ENCODE data around the gene ELL3.

ELL3 gene

DNA sequence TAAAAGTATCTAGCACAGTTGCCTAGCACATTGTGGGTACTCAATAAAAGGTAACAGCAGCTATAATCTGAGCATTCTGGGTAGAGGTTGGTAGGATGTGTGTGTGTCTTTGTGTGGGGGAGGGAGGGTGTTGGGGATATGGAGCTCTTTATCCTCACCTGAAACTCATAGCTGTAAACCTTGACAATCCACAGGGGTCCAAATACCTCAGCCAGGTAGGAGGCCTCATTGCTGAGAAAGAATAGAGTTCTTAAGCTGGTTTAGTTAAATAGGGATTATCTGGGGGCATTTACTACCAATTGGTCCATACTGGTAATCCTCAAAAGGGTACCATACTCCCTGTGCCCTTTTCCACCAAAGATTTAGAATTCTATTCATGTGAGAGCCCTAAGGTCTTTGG is 19.2 kb upstream of the ELL3 start:
- no peak overlapping the region for H3K4me3 ChIP-seq (ENCODE audit: control insufficient read depth, low read depth, low read length)
- TF ChIP-seq CTCF (IDR thresholded peaks at IDR 0.05; ENCODE audit: control insufficient read depth, insufficient read depth, low read depth, low read length, missing control alignments) = no peak
- no peak for DNase-seq (ENCODE audit: low read depth)

GRCh38 chr15:43795197-43795596 is 18.4 kb upstream of the ELL3 start:
- DNase-seq (ENCODE audit: low read depth) = no peak
- no peak for TF ChIP-seq CTCF (IDR thresholded peaks at IDR 0.05; ENCODE audit: control insufficient read depth, insufficient read depth, low read depth, low read length, missing control alignments)
- no peak overlapping the region for H3K4me3 ChIP-seq (ENCODE audit: control insufficient read depth, low read depth, low read length)

DNA sequence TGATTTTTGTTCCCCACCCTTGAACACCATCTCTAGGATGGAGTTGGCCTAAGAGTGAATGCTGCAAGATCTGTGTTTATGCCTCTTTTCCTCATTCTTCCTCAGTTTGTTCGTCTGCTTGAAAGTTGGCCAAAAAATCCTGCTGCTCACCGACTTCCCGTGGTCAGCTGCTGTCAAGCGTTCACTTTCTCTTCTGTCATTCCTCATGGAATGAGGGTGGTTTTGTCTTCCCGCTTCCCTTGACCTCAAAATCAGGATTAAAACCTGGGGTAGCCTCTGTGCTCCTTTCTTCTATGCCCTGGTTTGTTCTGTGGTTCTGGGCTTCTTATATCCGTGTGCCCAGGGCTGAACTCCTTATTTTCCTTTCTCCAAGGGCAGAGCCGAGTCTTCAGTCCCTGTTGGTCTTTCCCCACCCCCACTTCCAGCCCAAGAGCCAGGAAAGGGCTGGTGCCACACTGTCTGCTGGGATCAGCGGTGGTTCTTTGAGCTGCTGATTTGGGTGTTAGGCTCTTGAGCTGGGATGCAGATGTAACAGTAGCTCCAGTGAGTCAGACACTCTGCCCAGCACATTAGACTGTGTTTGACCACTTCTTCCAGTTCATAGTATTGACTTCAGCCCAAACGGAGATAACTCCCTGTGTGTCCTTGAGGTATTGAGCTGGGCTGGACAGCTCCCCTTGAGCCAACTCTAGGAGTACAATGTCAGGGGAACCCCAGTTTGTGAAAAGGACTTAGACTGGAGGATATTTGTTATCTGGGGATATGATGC is 17.7 kb upstream of the ELL3 start:
- no peak for TF ChIP-seq CTCF (IDR thresholded peaks at IDR 0.05; ENCODE audit: control insufficient read depth, insufficient read depth, low read depth, low read length, missing control alignments)
- H3K4me3 ChIP-seq (ENCODE audit: control insufficient read depth, low read depth, low read length) = no peak overlapping the region
- DNase-seq (ENCODE audit: low read depth) = no peak

DNA sequence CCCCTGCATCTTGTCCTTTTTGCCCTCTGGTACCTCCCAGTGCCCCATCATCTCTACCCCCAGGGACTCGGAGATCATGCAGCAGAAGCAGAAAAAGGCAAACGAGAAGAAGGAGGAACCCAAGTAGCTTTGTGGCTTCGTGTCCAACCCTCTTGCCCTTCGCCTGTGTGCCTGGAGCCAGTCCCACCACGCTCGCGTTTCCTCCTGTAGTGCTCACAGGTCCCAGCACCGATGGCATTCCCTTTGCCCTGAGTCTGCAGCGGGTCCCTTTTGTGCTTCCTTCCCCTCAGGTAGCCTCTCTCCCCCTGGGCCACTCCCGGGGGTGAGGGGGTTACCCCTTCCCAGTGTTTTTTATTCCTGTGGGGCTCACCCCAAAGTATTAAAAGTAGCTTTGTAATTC is 16.9 kb upstream of the ELL3 start:
- no peak for TF ChIP-seq CTCF (IDR thresholded peaks at IDR 0.05; ENCODE audit: control insufficient read depth, insufficient read depth, low read depth, low read length, missing control alignments)
- DNase-seq (ENCODE audit: low read depth) = no peak
- peak overlapping the region; percentile 74 for H3K4me3 ChIP-seq (ENCODE audit: control insufficient read depth, low read depth, low read length)

- peak; percentile 25 for TF ChIP-seq CTCF (IDR thresholded peaks at IDR 0.05; ENCODE audit: control insufficient read depth, insufficient read depth, low read depth, low read length, missing control alignments)
- H3K4me3 ChIP-seq (ENCODE audit: control insufficient read depth, low read depth, low read length) = peak overlapping the region; percentile 74
- DNase-seq (ENCODE audit: low read depth) = no peak
Measured at GRCh38 chr15:43792761-43793476, 16.2 kb upstream of the ELL3 start.

- DNase-seq (ENCODE audit: low read depth) = peak; percentile 97
- TF ChIP-seq CTCF (IDR thresholded peaks at IDR 0.05; ENCODE audit: control insufficient read depth, insufficient read depth, low read depth, low read length, missing control alignments) = no peak
- H3K4me3 ChIP-seq (ENCODE audit: control insufficient read depth, low read depth, low read length) = peak within 1 kb of the TSS; percentile 74
Measured at GRCh38 chr15:43791993-43792760, 15.4 kb upstream of the ELL3 start, which contains the start of gene SERF2. SERF2 (plus strand) TSS chr15:43792320; CDS start chr15:43792377, 57 bp downstream.
